Fibroblast of lung (primary cell): ENCODE results near the gene NRCAM. TPM values are rescaled to one million over a fixed set of nuclear protein-coding genes. Genes with fewer than 3 reads are reported as not detected.
"Not testable (repeated sequence)": the region's sequence is repeated elsewhere in the genome, so short reads cannot be mapped to it uniquely, and the experiment has no call there.

ENCODE experiments used
- DNase-seq, 2 donors: peaks; one replicate each; pipeline versions ENCODE4 v3.0.0 to v3.0.0-alpha.2; 2010; ENCODE audit warnings: low read depth in 2 of 2
- H2AFZ ChIP-seq: 2 replicates; pipeline ENCODE4 v1.5.1; 2012; ENCODE audit warnings: low read length, control low read depth, inconsistent platforms
- H3K27ac ChIP-seq: 2 replicates; pipeline ENCODE4 v1.5.1; 2011; ENCODE audit warnings: low read length, control low read depth; ENCODE audit not compliant: insufficient read depth
- H3K27me3 ChIP-seq: 2 replicates; pipeline ENCODE4 v1.5.1; 2011; ENCODE audit warnings: mild to moderate bottlenecking, low read length; ENCODE audit not compliant: control insufficient read depth, insufficient read depth
- H3K36me3 ChIP-seq: 2 replicates; pipeline ENCODE4 v1.5.1; 2011; ENCODE audit warnings: low read length; ENCODE audit not compliant: control insufficient read depth, insufficient read depth
- H3K4me1 ChIP-seq: 2 replicates; pipeline ENCODE4 v1.5.1; 2011; ENCODE audit warnings: low read length; ENCODE audit not compliant: control insufficient read depth, insufficient read depth; ENCODE audit errors: extremely low read depth
- H3K4me2 ChIP-seq: 2 replicates; pipeline ENCODE4 v1.5.1; 2011; ENCODE audit warnings: low read length, control low read depth; ENCODE audit not compliant: insufficient read depth; ENCODE audit errors: extremely low read depth
- H3K4me3 ChIP-seq, 4 experiments: fragments of 200-600 bp in 1 of 4; sonication (generic) in 1 of 4; replicated peaks in 1 of 4; 2 replicates each; pipeline ENCODE4 v1.5.1; 2011 to 2016; ENCODE audit warnings: low read length in 4 of 4, low read depth in 3 of 4, mild to moderate bottlenecking in 3 of 4, control low read depth in 2 of 4, inconsistent platforms in 1 of 4, mixed read lengths in 1 of 4; ENCODE audit not compliant: insufficient read depth in 1 of 4; ENCODE audit errors: control extremely low read depth in 1 of 4
- H3K79me2 ChIP-seq: 2 replicates; pipeline ENCODE4 v1.5.1; 2012; ENCODE audit warnings: mild to moderate bottlenecking, low read length, inconsistent platforms; ENCODE audit not compliant: control insufficient read depth, insufficient read depth
- H3K9ac ChIP-seq: 2 replicates; pipeline ENCODE4 v1.5.1; 2011; ENCODE audit warnings: mild to moderate bottlenecking, low read length, control low read depth; ENCODE audit not compliant: insufficient read depth
- H3K9me3 ChIP-seq: 2 replicates; pipeline ENCODE4 v1.5.1; 2012; ENCODE audit warnings: low read depth, low read length; ENCODE audit not compliant: control insufficient read depth, insufficient read depth
- H4K20me1 ChIP-seq: 2 replicates; pipeline ENCODE4 v1.5.1; 2011; ENCODE audit warnings: low read length; ENCODE audit not compliant: control insufficient read depth, insufficient read depth; ENCODE audit errors: extremely low read depth
- EZH2 ChIP-seq: IDR thresholded peaks from 2 replicates; pipeline ENCODE4 v1.5.1; 2012; ENCODE audit warnings: low read length, control low read depth, mild to moderate bottlenecking; ENCODE audit errors: missing control alignments
- polyA plus RNA-seq, 2 donors: library from polyadenylated mRNA; depleted of rRNA in 1 of 2; stranded (reverse) in 1 of 2; unstranded in 1 of 2; fragments of >200 nt; gene quantifications; 2 replicates each; pipeline ENCODE4 v1.2.1, GENCODE V29; 2011 to 2012; ENCODE audit warnings: missing spikeins in 1 of 2
- total RNA-seq: library from RNA; depleted of rRNA; stranded (reverse); fragments of >200 nt; gene quantifications from 2 replicates; pipeline ENCODE4 v1.2.1, GENCODE V29; 2014
- TF ChIP-seq, protein P1 (sequence below), 2 donors: IDR thresholded peaks in 1 of 2; conservative IDR thresholded peaks in 1 of 2; 1 replicate in 1 of 2; 2 replicates in 1 of 2; pipeline ENCODE4 v1.5.1; 2011 to 2012; ENCODE audit warnings: low read length in 2 of 2, control low read depth in 1 of 2, inconsistent platforms in 1 of 2, low read depth in 1 of 2, mild to moderate bottlenecking in 1 of 2

Gene NRCAM
- total and polyA plus RNA-seq, 2 donors (not counting 1 experiment from before 2014, with no cell fraction given) = 2.1 to 2.2 TPM

GRCh38 chr7:108261560-108262255 is 194.5 kb downstream of the NRCAM start:
- Histone ChIP-seq H3K79me2 (no peaks in the 10 kb centered on the region), H3K9ac (no peak overlapping the region), H3K27ac (no peak overlapping the region), H3K4me3 (no peak overlapping the region), H4K20me1 (no peaks in the 10 kb centered on the region), H3K36me3 (no peaks in the 10 kb centered on the region), H3K4me2 (no peak overlapping the region), H2AFZ (no peak overlapping the region), H3K27me3 (peaks cover 2% of the 10 kb centered on the region), H3K4me1 (no peaks in the 10 kb centered on the region), H3K9me3 (no peaks in the 10 kb centered on the region)
- no peak for TF ChIP-seq EZH2
- TF ChIP-seq, protein P1, sequence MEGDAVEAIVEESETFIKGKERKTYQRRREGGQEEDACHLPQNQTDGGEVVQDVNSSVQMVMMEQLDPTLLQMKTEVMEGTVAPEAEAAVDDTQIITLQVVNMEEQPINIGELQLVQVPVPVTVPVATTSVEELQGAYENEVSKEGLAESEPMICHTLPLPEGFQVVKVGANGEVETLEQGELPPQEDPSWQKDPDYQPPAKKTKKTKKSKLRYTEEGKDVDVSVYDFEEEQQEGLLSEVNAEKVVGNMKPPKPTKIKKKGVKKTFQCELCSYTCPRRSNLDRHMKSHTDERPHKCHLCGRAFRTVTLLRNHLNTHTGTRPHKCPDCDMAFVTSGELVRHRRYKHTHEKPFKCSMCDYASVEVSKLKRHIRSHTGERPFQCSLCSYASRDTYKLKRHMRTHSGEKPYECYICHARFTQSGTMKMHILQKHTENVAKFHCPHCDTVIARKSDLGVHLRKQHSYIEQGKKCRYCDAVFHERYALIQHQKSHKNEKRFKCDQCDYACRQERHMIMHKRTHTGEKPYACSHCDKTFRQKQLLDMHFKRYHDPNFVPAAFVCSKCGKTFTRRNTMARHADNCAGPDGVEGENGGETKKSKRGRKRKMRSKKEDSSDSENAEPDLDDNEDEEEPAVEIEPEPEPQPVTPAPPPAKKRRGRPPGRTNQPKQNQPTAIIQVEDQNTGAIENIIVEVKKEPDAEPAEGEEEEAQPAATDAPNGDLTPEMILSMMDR (conservative IDR thresholded peaks at IDR 0.05 in 1 of 2, IDR thresholded peaks at IDR 0.05 in 1 of 2; ENCODE audit: low read depth in 1 of 2, low read length in 2 of 2) = no peak
- no peak for DNase-seq

DNA sequence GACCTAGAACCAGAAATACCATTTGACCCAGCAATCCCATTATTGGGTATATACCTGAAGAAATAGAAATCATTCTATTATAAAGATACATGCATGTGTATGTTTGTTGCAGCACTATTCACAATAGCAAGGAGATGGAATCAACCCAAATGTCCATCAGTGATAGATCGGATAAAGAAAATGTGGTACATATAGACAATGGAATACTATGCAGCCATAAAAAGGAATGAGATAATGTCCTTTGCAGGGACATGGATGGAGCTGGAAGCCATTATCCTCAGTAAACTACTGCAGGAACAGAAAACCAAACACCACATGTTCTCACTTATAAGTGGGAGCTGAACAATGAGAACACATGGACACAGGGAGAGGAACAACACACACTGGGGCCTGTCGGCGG is 196.8 kb downstream of the NRCAM start:
- not testable (repeated sequence) for H3K4me3 ChIP-seq, H3K9ac ChIP-seq, H3K9me3 ChIP-seq, H3K4me2 ChIP-seq, H3K79me2 ChIP-seq, H3K27ac ChIP-seq, H4K20me1 ChIP-seq, DNase-seq, H3K36me3 ChIP-seq, H2AFZ ChIP-seq, H3K4me1 ChIP-seq, H3K27me3 ChIP-seq

- Histone ChIP-seq H3K36me3 (no peaks in the 10 kb centered on the region), H3K9ac (no peak overlapping the region), H4K20me1 (no peaks in the 10 kb centered on the region), H3K79me2 (no peaks in the 10 kb centered on the region), H3K27me3 (peaks cover 2% of the 10 kb centered on the region), H3K27ac (no peak overlapping the region), H3K9me3 (no peaks in the 10 kb centered on the region), H3K4me2 (no peak overlapping the region), H3K4me3 (no peak overlapping the region), H2AFZ (no peak overlapping the region), H3K4me1 (no peaks in the 10 kb centered on the region)
- TF ChIP-seq, protein P1 (conservative IDR thresholded peaks at IDR 0.05 in 1 of 2, IDR thresholded peaks at IDR 0.05 in 1 of 2; ENCODE audit: low read depth in 1 of 2, low read length in 2 of 2) = no peak
- no peak for TF ChIP-seq EZH2
- no peak for DNase-seq
These were observed 198.3 kb downstream of the NRCAM start for GRCh38 chr7:108257954-108258353.
